Left ventricle myocardium inferior (tissue), 1 donor: ENCODE data around the gene TTYH1. TPM values are rescaled to one million over a fixed set of nuclear protein-coding genes. Genes with fewer than 3 reads are reported as not detected.

Experiments
- DNase-seq: peaks from one replicate; pipeline ENCODE4 v3.0.0-alpha.2; 2020
- H3K27ac ChIP-seq: fragments of 200-600 bp; replicated peaks from 2 replicates; pipeline ENCODE4 v1.8.0; 2021
- H3K27me3 ChIP-seq: fragments of 200-600 bp; 2 replicates; pipeline ENCODE4 v1.8.0; 2021; ENCODE audit warnings: low read depth
- H3K36me3 ChIP-seq: fragments of 200-600 bp; 2 replicates; pipeline ENCODE4 v1.8.0; 2021
- H3K4me1 ChIP-seq: fragments of 200-600 bp; 2 replicates; pipeline ENCODE4 v1.8.0; 2021
- H3K4me3 ChIP-seq: fragments of 200-600 bp; 2 replicates; pipeline ENCODE4 v1.8.0; 2021; ENCODE audit warnings: mild to moderate bottlenecking, moderate library complexity
- H3K9me3 ChIP-seq: fragments of 200-600 bp; replicated peaks from 2 replicates; pipeline ENCODE4 v1.8.0; 2021
- intact Hi-C: fragments of 100-400 bp; cut with micrococcal nuclease; formaldehyde crosslinking; loops from one replicate; pipeline ENCODE4 v1.11.0; 2022
- total RNA-seq: library from RNA; stranded (reverse); fragmentation: NEBNext Ultra II Directional; extraction: Animal tissue kit (Norgen Biotek cat#: 25700); gene quantifications from one replicate; pipeline ENCODE4 v1.2.1, GENCODE V29; 2021
- TF ChIP-seq, protein P1 (sequence below): fragments of 200-600 bp; IDR thresholded peaks from 2 replicates; pipeline ENCODE4 v1.8.0; 2021; ENCODE audit warnings: antibody characterized with exemption, mild to moderate bottlenecking, borderline replicate concordance
- donor health status: DM: no; HTN: yes; CAD: no; lungs with severe emphysema.

The TTYH1 gene
- total RNA-seq, 1 donor from 2014 or later: 1.9 TPM

- H3K9me3 ChIP-seq: no peaks in the 10 kb centered on the region
- H3K4me3 ChIP-seq: no peak overlapping the region
- TF ChIP-seq, protein P1, sequence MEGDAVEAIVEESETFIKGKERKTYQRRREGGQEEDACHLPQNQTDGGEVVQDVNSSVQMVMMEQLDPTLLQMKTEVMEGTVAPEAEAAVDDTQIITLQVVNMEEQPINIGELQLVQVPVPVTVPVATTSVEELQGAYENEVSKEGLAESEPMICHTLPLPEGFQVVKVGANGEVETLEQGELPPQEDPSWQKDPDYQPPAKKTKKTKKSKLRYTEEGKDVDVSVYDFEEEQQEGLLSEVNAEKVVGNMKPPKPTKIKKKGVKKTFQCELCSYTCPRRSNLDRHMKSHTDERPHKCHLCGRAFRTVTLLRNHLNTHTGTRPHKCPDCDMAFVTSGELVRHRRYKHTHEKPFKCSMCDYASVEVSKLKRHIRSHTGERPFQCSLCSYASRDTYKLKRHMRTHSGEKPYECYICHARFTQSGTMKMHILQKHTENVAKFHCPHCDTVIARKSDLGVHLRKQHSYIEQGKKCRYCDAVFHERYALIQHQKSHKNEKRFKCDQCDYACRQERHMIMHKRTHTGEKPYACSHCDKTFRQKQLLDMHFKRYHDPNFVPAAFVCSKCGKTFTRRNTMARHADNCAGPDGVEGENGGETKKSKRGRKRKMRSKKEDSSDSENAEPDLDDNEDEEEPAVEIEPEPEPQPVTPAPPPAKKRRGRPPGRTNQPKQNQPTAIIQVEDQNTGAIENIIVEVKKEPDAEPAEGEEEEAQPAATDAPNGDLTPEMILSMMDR: no peak
- peaks cover 5% of the 10 kb centered on the region for H3K4me1 ChIP-seq
- no peak for DNase-seq
- H3K27me3 ChIP-seq: peaks cover 66% of the 10 kb centered on the region
- H3K27ac ChIP-seq: no peak overlapping the region
- intact Hi-C loops: no loop called here
- no peaks in the 10 kb centered on the region for H3K36me3 ChIP-seq
These were observed 31.9 kb upstream of the TTYH1 start for GRCh38 chr19:54383330-54383729.

DNA sequence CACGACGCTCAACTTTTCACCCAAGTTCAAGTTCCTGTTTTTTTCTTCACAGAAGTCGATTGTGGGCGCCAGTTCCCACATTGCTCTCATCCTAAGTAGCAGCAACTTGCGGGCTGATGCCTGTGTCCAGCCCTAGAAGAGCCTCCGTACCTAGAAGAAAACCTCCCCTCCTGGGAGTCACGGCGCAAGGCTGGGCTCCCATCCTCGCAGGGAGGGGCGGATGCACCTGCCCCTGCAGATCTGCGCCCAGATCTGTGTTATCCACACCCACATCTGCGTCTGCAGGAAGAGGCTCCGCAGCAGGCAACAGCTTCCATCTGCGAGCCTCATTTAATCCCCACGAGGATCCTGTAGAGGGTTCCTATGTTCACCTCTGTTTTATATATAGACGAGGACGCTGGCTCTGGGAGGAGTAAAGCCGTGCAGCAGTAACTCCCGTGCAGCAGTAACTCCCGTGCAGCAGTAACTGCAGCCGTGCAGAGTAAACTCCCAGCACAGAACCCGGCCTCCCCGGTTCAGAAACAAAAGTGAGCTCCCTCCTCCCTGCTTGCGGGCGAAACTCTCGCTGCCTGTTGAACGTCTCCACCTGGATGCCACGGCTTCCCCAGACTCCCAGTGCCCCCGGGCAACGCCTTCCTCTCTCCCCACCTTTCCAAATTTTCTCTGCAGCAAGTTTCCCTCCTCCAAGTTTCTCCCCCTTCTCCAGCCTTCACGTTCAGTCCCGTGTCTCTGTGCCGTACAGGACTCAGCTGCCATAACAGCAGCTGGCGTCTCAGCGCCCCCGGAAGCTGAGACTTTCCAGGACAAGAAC is 27.1 kb upstream of the TTYH1 start:
- H3K4me3 ChIP-seq: peak overlapping the region; percentile 47
- H3K9me3 ChIP-seq: no peaks in the 10 kb centered on the region
- H3K27me3 ChIP-seq: peaks cover 82% of the 10 kb centered on the region
- peaks cover 12% of the 10 kb centered on the region for H3K4me1 ChIP-seq
- peak overlapping the region; percentile 9 for H3K27ac ChIP-seq
- TF ChIP-seq, protein P1: no peak
- intact Hi-C loops: no loop called here
- no peaks in the 10 kb centered on the region for H3K36me3 ChIP-seq
- DNase-seq: peak; percentile 26

- DNase-seq: no peak
- no peaks in the 10 kb centered on the region for H3K9me3 ChIP-seq
- intact Hi-C loops: no loop called here
- H3K27me3 ChIP-seq: peaks cover 88% of the 10 kb centered on the region
- H3K27ac ChIP-seq: no peak overlapping the region
- peaks cover 12% of the 10 kb centered on the region for H3K4me1 ChIP-seq
- H3K4me3 ChIP-seq: peak overlapping the region; percentile 47
- TF ChIP-seq, protein P1: no peak
- no peaks in the 10 kb centered on the region for H3K36me3 ChIP-seq
These were observed 26.5 kb upstream of the TTYH1 start for GRCh38 chr19:54388802-54389139.

- TF ChIP-seq, protein P1: no peak
- H3K27ac ChIP-seq: no peak overlapping the region
- no peaks in the 10 kb centered on the region for H3K36me3 ChIP-seq
- no peaks in the 10 kb centered on the region for H3K9me3 ChIP-seq
- H3K4me1 ChIP-seq: peaks cover 12% of the 10 kb centered on the region
- DNase-seq: no peak
- H3K27me3 ChIP-seq: peaks cover 96% of the 10 kb centered on the region
- intact Hi-C loops: no loop called here
- H3K4me3 ChIP-seq: no peak overlapping the region
These were observed 25.7 kb upstream of the TTYH1 start for GRCh38 chr19:54389553-54389952.

DNA sequence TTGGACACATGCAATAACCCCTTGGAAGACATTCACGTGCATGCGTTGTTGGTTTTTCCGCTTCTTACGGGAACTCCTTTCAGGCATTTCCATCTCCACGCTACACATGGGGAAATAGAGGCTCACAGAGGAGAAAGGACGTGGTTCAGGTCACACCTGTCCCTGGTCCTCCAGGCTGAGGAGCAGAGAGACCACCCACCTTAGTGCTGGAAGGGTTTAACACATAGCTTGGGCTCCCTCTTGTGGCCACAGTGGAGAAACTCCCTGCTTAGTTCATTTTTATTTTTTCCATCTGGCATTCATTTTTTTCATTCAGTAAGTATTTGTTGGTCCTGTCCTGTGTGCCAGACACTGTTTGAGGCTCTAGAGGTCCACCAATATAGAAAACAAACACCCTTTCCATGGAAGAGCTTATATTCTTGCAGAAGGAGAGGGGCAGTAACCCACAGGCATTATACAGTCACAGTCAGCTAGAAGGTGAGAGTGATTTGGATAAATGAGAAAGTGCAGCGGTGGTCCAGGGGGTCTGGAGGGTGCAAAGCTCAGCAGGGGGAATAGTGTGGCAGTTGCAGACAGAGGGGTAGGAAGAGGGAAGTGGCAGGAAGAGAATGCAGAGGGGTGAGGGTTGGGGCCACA is 24.2 kb upstream of the TTYH1 start:
- Histone ChIP-seq H3K9me3 (no peaks in the 10 kb centered on the region), H3K27ac (no peak overlapping the region), H3K4me1 (peaks cover 12% of the 10 kb centered on the region), H3K27me3 (peaks cover 100% of the 10 kb centered on the region), H3K4me3 (no peak overlapping the region), H3K36me3 (no peaks in the 10 kb centered on the region)
- DNase-seq: no peak
- intact Hi-C loops: no loop called here
- TF ChIP-seq, protein P1: peak; percentile 77
